GM23338 (cell line): ENCODE results near the gene ZBTB46. TPM values are rescaled to one million over a fixed set of nuclear protein-coding genes. Genes with fewer than 3 reads are reported as not detected.
A peak's percentile ranks its signal among the peaks of the same experiment; 100 is the strongest.

ENCODE experiments used
- ATAC-seq: fragments of 200-7000 bp; cut with Tn5 transposase; 3 replicates; pipeline ENCODE4 v1.9.1; 2020
- DNase-seq: peaks from one replicate; pipeline ENCODE4 v3.0.0-alpha.2; 2015; ENCODE audit warnings: low spot score
- H2AFZ ChIP-seq: fragments of 200-600 bp; sonication (generic); 2 replicates; pipeline ENCODE4 v1.8.0; 2016; ENCODE audit warnings: antibody characterized with exemption, mild to moderate bottlenecking, moderate library complexity
- H3F3A ChIP-seq: fragments of 200-600 bp; sonication (generic); replicated peaks from 2 replicates; pipeline ENCODE4 v1.8.0; 2017; ENCODE audit warnings: antibody characterized with exemption, mixed run types, low read depth
- H3K27ac ChIP-seq: fragments of 200-600 bp; sonication (generic); 2 replicates; pipeline ENCODE4 v1.6.1; 2016; ENCODE audit warnings: low read depth
- H3K27me3 ChIP-seq: fragments of 200-600 bp; sonication (generic); 2 replicates; pipeline ENCODE4 v1.8.0; 2016; ENCODE audit warnings: mild to moderate bottlenecking, mixed run types, moderate library complexity; ENCODE audit not compliant: insufficient read depth
- H3K36me3 ChIP-seq: fragments of 200-600 bp; sonication (generic); 2 replicates; pipeline ENCODE4 v1.8.0; 2016; ENCODE audit warnings: mild to moderate bottlenecking; ENCODE audit not compliant: insufficient read depth
- H3K4me1 ChIP-seq: fragments of 200-600 bp; sonication (generic); 2 replicates; pipeline ENCODE4 v1.8.0; 2016; ENCODE audit warnings: mild to moderate bottlenecking, moderate library complexity; ENCODE audit not compliant: insufficient read depth
- H3K4me2 ChIP-seq: fragments of 200-600 bp; sonication (generic); 2 replicates; pipeline ENCODE4 v1.7.1; 2017; ENCODE audit warnings: mixed run types
- H3K4me3 ChIP-seq: fragments of 200-600 bp; sonication (generic); 2 replicates; pipeline ENCODE4 v1.6.1; 2016; ENCODE audit warnings: mixed run types
- H3K79me2 ChIP-seq: fragments of 200-600 bp; sonication (generic); replicated peaks from 2 replicates; pipeline ENCODE4 v1.8.0; 2017; ENCODE audit warnings: mild to moderate bottlenecking; ENCODE audit not compliant: insufficient read depth
- H3K9me2 ChIP-seq: fragments of 200-600 bp; sonication (generic); 2 replicates; pipeline ENCODE4 v1.8.0; 2017; ENCODE audit not compliant: insufficient read depth
- H4K20me1 ChIP-seq: fragments of 200-600 bp; sonication (generic); replicated peaks from 2 replicates; pipeline ENCODE4 v1.8.0; 2017; ENCODE audit warnings: mild to moderate bottlenecking; ENCODE audit not compliant: insufficient read depth
- H3K27ac Mint-ChIP-seq: 2 replicates; pipeline ENCODE4 v1.8.0; 2020; ENCODE audit warnings: inconsistent platforms, mild to moderate bottlenecking, moderate library complexity, mixed read lengths
- H3K27me3 Mint-ChIP-seq: 3 replicates; pipeline ENCODE4 v1.8.0; 2022; ENCODE audit warnings: low read depth, mild to moderate bottlenecking, moderate library complexity, mixed read lengths, inconsistent platforms; ENCODE audit not compliant: insufficient read depth, poor library complexity
- H3K36me3 Mint-ChIP-seq: 3 replicates; pipeline ENCODE4 v1.8.0; 2021; ENCODE audit warnings: low read depth, mild to moderate bottlenecking, inconsistent platforms, moderate library complexity, mixed read lengths
- H3K4me1 Mint-ChIP-seq: 3 replicates; pipeline ENCODE4 v1.8.0; 2020; ENCODE audit warnings: mild to moderate bottlenecking, inconsistent platforms, mixed read lengths
- H3K4me3 Mint-ChIP-seq: 3 replicates; pipeline ENCODE4 v1.8.0; 2021; ENCODE audit warnings: moderate library complexity, mild to moderate bottlenecking, inconsistent platforms, mixed read lengths
- H3K9me3 Mint-ChIP-seq: 3 replicates; pipeline ENCODE4 v1.8.0; 2020; ENCODE audit warnings: moderate library complexity, mild to moderate bottlenecking, inconsistent platforms, mixed read lengths
- CREB1 ChIP-seq: fragments of 250-450 bp; sonication (Bioruptor Pico); IDR thresholded peaks from 2 replicates; pipeline ENCODE4 v1.5.0; 2020; ENCODE audit warnings: low read depth, mild to moderate bottlenecking, moderate library complexity
- CTCF ChIP-seq, 2 experiments: fragments of 200-600 bp in 1 of 2; sonication (generic) in 1 of 2; conservative IDR thresholded peaks; 2 replicates each; pipeline versions ENCODE4 v1.5.1 to v1.6.1; 2016 to 2017; ENCODE audit warnings: antibody characterized with exemption in 2 of 2, low read depth in 2 of 2, mild to moderate bottlenecking in 2 of 2, moderate library complexity in 1 of 2
- ETS1 ChIP-seq: IDR thresholded peaks from 2 replicates; pipeline ENCODE4 v1.6.1; 2016; ENCODE audit warnings: antibody characterized with exemption
- EZH2 ChIP-seq: fragments of 200-600 bp; sonication (generic); IDR thresholded peaks from one replicate; pipeline ENCODE4 v1.8.0; 2017; ENCODE audit warnings: antibody characterized with exemption, mild to moderate bottlenecking, low read depth; ENCODE audit not compliant: unreplicated experiment
- EZH2phosphoT487 ChIP-seq: fragments of 200-600 bp; sonication (generic); IDR thresholded peaks from one replicate; pipeline ENCODE4 v1.8.1; 2018; ENCODE audit warnings: antibody characterized with exemption; ENCODE audit not compliant: unreplicated experiment
- JUNB ChIP-seq: IDR thresholded peaks from one replicate; pipeline ENCODE4 v1.6.1; 2016; ENCODE audit warnings: antibody characterized with exemption; ENCODE audit not compliant: unreplicated experiment
- NANOG ChIP-seq: IDR thresholded peaks from 2 replicates; pipeline ENCODE4 v1.6.1; 2016; ENCODE audit warnings: antibody characterized with exemption, borderline replicate concordance
- POLR2AphosphoS5 ChIP-seq: IDR thresholded peaks from 2 replicates; pipeline ENCODE4 v1.6.1; 2016; ENCODE audit warnings: antibody characterized with exemption, low read depth
- REST ChIP-seq: IDR thresholded peaks from one replicate; pipeline ENCODE4 v1.6.1; 2018; ENCODE audit warnings: antibody characterized with exemption; ENCODE audit not compliant: unreplicated experiment
- STAT1 ChIP-seq: IDR thresholded peaks from one replicate; pipeline ENCODE4 v1.6.1; 2016; ENCODE audit warnings: antibody characterized with exemption; ENCODE audit not compliant: unreplicated experiment
- ZNF114 ChIP-seq: fragments of 250-450 bp; sonication (Bioruptor Pico); IDR thresholded peaks from 2 replicates; pipeline ENCODE4 v1.5.0; 2020; ENCODE audit warnings: mild to moderate bottlenecking, moderate library complexity
- ZNF331 ChIP-seq: fragments of 250-450 bp; sonication (Bioruptor Pico); IDR thresholded peaks from 2 replicates; pipeline ENCODE4 v1.5.0; 2020; ENCODE audit warnings: low read depth, mild to moderate bottlenecking, moderate library complexity
- ZNF462 ChIP-seq: fragments of 250-450 bp; sonication (Bioruptor Pico); IDR thresholded peaks from 2 replicates; pipeline ENCODE4 v1.5.0; 2020; ENCODE audit warnings: mild to moderate bottlenecking, moderate library complexity
- polyA plus RNA-seq: library from polyadenylated mRNA; unstranded; fragments of >200 nt; fragmentation: Nextera tagmentation; extraction: Ambion mirVana; gene quantifications from 2 replicates; pipeline ENCODE4 v1.2.1, GENCODE V29; 2016
- total RNA-seq: library from RNA; depleted of rRNA; stranded (reverse); fragments of >200 nt; shearing (Covaris generic); gene quantifications from 2 replicates; pipeline ENCODE4 v1.2.3, GENCODE V29; 2014

The ZBTB46 gene
- total and polyA plus RNA-seq, 2 experiments from 2014 or later = 3.2 to 26.9 TPM

- Histone ChIP-seq H3K4me3 (peak within 1 kb of the TSS; percentile 71), H3K27me3 (peaks cover 6% of the 10 kb centered on the region), H3F3A (peaks cover 12% of the 10 kb centered on the region; the same call in 1 of the 2 replicates), H3K4me2 (peak within 1 kb of the TSS; percentile 91), H3K36me3 (no peaks in the 10 kb centered on the region), H2AFZ (no peak within 1 kb of the TSS; the same call in 1 of the 2 replicates), H4K20me1 (no peaks in the 10 kb centered on the region), H3K4me1 (peaks cover 7% of the 10 kb centered on the region; the same call in 1 of the 2 replicates), H3K27ac (peak within 1 kb of the TSS; percentile 50; the same call in 1 of the 2 replicates), H3K9me2 (no peaks in the 10 kb centered on the region), H3K79me2 (no peaks in the 10 kb centered on the region)
- peaks cover 12% of the 10 kb centered on the region for H3K27me3 Mint-ChIP-seq
- no peaks in the 10 kb centered on the region for H3K9me3 Mint-ChIP-seq
- H3K27ac Mint-ChIP-seq = no peak within 1 kb of the TSS
- peak within 1 kb of the TSS; percentile 68; the same call in 2 of the 3 replicates for H3K4me3 Mint-ChIP-seq
- no peaks in the 10 kb centered on the region for H3K4me1 Mint-ChIP-seq
- ATAC-seq (peak; percentile 16), DNase-seq (peak; percentile 79)
- TF ChIP-seq EZH2phosphoT487 = no peak
- TF ChIP-seq STAT1 = no peak
- TF ChIP-seq CTCF (conservative IDR thresholded peaks at IDR 0.05; ENCODE audit: low read depth in 2 of 2) = no peak
- no peak for TF ChIP-seq ZNF462 (CRISPR knock-in tag)
- TF ChIP-seq ETS1 = no peak
- no peak for TF ChIP-seq NANOG
- TF ChIP-seq ZNF114 (CRISPR knock-in tag) = no peak
- TF ChIP-seq EZH2 = no peak
- TF ChIP-seq CREB1 (CRISPR knock-in tag) = no peak
- TF ChIP-seq JUNB = no peak
- no peak for TF ChIP-seq ZNF331 (CRISPR knock-in tag)
- TF ChIP-seq REST = no peak
- no peak for TF ChIP-seq POLR2AphosphoS5
- H3K36me3 Mint-ChIP-seq = peaks cover 8% of the 10 kb centered on the region
These were observed 91.7 kb downstream of the ZBTB46 start, which contains the start of gene SLC2A4RG for GRCh38 chr20:63739130-63740069. Gene SLC2A4RG (plus strand): TSS chr20:63739776. CDS start chr20:63739913, 137 bp downstream.
